Measurements from ENCODE around the gene PANK1. TPM values are rescaled to one million over a fixed set of nuclear protein-coding genes. Genes with fewer than 3 reads are reported as not detected.

The PANK1 gene
- total RNA-seq, 3 donors from 2014 or later (not counting 1 experiment from before 2014, with no cell fraction given) = 0.85 to 2.2 (median 1.4) TPM

- no peaks in the 10 kb centered on the region for H3K36me3 Mint-ChIP-seq
- TF ChIP-seq CTCF (IDR thresholded peaks at IDR 0.05) = no peak
- no CpG with 5 or more reads among the region's 1 CpG for WGBS (ENCODE audit: insufficient coverage)
- intact Hi-C loops (cut with micrococcal nuclease) = no loop called here
- DNase-seq (no peak), ATAC-seq (no peak)
- no peaks in the 10 kb centered on the region for H3K27me3 Mint-ChIP-seq (ENCODE audit: low read depth in 2 of 2)
- H3K4me3 ChIP-seq (ENCODE audit: low read length) = no peak overlapping the region
- no peak overlapping the region for H3K27ac ChIP-seq (ENCODE audit: low read length)
- H3K27me3 ChIP-seq (ENCODE audit: control insufficient read depth, insufficient read depth, low read length) = no peaks in the 10 kb centered on the region
- no peaks in the 10 kb centered on the region for H3K9me3 ChIP-seq (ENCODE audit: control insufficient read depth, insufficient read depth, low read length)
- peaks cover 3 to 4% of the 10 kb centered on the region in 2 donors for H3K4me1 Mint-ChIP-seq
- H3K4me3 Mint-ChIP-seq = no peak overlapping the region
- peaks cover 2% of the 10 kb centered on the region for H3K4me1 ChIP-seq (ENCODE audit: control insufficient read depth, insufficient read depth, low read length)
- H3K9me3 Mint-ChIP-seq = no peaks in the 10 kb centered on the region
- H3K36me3 ChIP-seq (ENCODE audit: control insufficient read depth, insufficient read depth, low read length) = no peaks in the 10 kb centered on the region
- no peak overlapping the region for H3K27ac Mint-ChIP-seq
Observed at GRCh38 chr10:89640241-89640640, 4.8 kb downstream of the PANK1 start.

- Mint-ChIP-seq H3K36me3 (no peaks in the 10 kb centered on the region), H3K9me3 (no peaks in the 10 kb centered on the region)
- 96% methylated on average over 2 of the region's 2 CpGs for WGBS (ENCODE audit: insufficient coverage)
Observed at GRCh38 chr10:89639326-89639725, 5.7 kb downstream of the PANK1 start.

GRCh38 chr10:89637113-89637512, 7.9 kb downstream of the PANK1 start:
- Mint-ChIP-seq H3K4me1 (no peaks in the 10 kb centered on the region), H3K27ac (no peak overlapping the region), H3K36me3 (no peaks in the 10 kb centered on the region), H3K9me3 (no peaks in the 10 kb centered on the region), H3K27me3 (ENCODE audit: low read depth in 2 of 2) (no peaks in the 10 kb centered on the region), H3K4me3 (no peak overlapping the region)
- TF ChIP-seq CTCF (IDR thresholded peaks at IDR 0.05) = no peak
- DNase-seq = no peak
- H3K9me3 ChIP-seq (ENCODE audit: control insufficient read depth, insufficient read depth, low read length) = no peaks in the 10 kb centered on the region
- intact Hi-C loops (cut with micrococcal nuclease) = no loop called here
- 93% methylated on average over 7 of the region's 7 CpGs for WGBS (ENCODE audit: insufficient coverage)
- H3K4me1 ChIP-seq (ENCODE audit: control insufficient read depth, insufficient read depth, low read length) = no peaks in the 10 kb centered on the region
- no peak overlapping the region for H3K4me3 ChIP-seq (ENCODE audit: low read length)
- ATAC-seq = no peak
- no peaks in the 10 kb centered on the region for H3K27me3 ChIP-seq (ENCODE audit: control insufficient read depth, insufficient read depth, low read length)
- no peaks in the 10 kb centered on the region for H3K36me3 ChIP-seq (ENCODE audit: control insufficient read depth, insufficient read depth, low read length)
- H3K27ac ChIP-seq (ENCODE audit: low read length) = no peak overlapping the region

More at GRCh38 chr10:89639326-89639725, 5.7 kb downstream of the PANK1 start:
- no peak overlapping the region for H3K27ac Mint-ChIP-seq
- no peaks in the 10 kb centered on the region for H3K4me1 Mint-ChIP-seq
- H3K4me3 Mint-ChIP-seq = no peak overlapping the region
- TF ChIP-seq CTCF (IDR thresholded peaks at IDR 0.05) = no peak
- intact Hi-C loops (cut with micrococcal nuclease) = no loop called here
- DNase-seq (no peak), ATAC-seq (no peak)
- no peak overlapping the region for H3K27ac ChIP-seq (ENCODE audit: low read length)
- no peaks in the 10 kb centered on the region for H3K4me1 ChIP-seq (ENCODE audit: control insufficient read depth, insufficient read depth, low read length)
- no peaks in the 10 kb centered on the region for H3K27me3 Mint-ChIP-seq (ENCODE audit: low read depth in 2 of 2)
- no peaks in the 10 kb centered on the region for H3K27me3 ChIP-seq (ENCODE audit: control insufficient read depth, insufficient read depth, low read length)
- H3K9me3 ChIP-seq (ENCODE audit: control insufficient read depth, insufficient read depth, low read length) = no peaks in the 10 kb centered on the region
- no peak overlapping the region for H3K4me3 ChIP-seq (ENCODE audit: low read length)
- H3K36me3 ChIP-seq (ENCODE audit: control insufficient read depth, insufficient read depth, low read length) = no peaks in the 10 kb centered on the region

GRCh38 chr10:89634637-89635036, 10.4 kb downstream of the PANK1 start:
- TF ChIP-seq CTCF (IDR thresholded peaks at IDR 0.05) = no peak
- ATAC-seq (no peak), DNase-seq (no peak)
- Mint-ChIP-seq H3K4me1 (no peaks in the 10 kb centered on the region), H3K27ac (no peak overlapping the region), H3K4me3 (no peak overlapping the region), H3K27me3 (ENCODE audit: low read depth in 2 of 2) (no peaks in the 10 kb centered on the region), H3K36me3 (no peaks in the 10 kb centered on the region), H3K9me3 (no peaks in the 10 kb centered on the region)
- H3K27ac ChIP-seq (ENCODE audit: low read length) = no peak overlapping the region
- intact Hi-C loops (cut with micrococcal nuclease) = no loop called here
- no peaks in the 10 kb centered on the region for H3K36me3 ChIP-seq (ENCODE audit: control insufficient read depth, insufficient read depth, low read length)
- H3K9me3 ChIP-seq (ENCODE audit: control insufficient read depth, insufficient read depth, low read length) = no peaks in the 10 kb centered on the region
- no peaks in the 10 kb centered on the region for H3K4me1 ChIP-seq (ENCODE audit: control insufficient read depth, insufficient read depth, low read length)
- H3K27me3 ChIP-seq (ENCODE audit: control insufficient read depth, insufficient read depth, low read length) = no peaks in the 10 kb centered on the region
- H3K4me3 ChIP-seq (ENCODE audit: low read length) = no peak overlapping the region
- WGBS (ENCODE audit: insufficient coverage) = 90% methylated on average over 2 of the region's 2 CpGs
